Measurements from ENCODE around the gene RNU5D-1. TPM values are rescaled to one million over a fixed set of nuclear protein-coding genes. Genes with fewer than 3 reads are reported as not detected.
A peak's percentile ranks its signal among the peaks of the same experiment; 100 is the strongest.
"Not testable (repeated sequence)": the region's sequence is repeated elsewhere in the genome, so short reads cannot be mapped to it uniquely, and the experiment has no call there.

Gene RNU5D-1
- total and polyA plus RNA-seq, 12 donors, result not detected

GRCh38 chr1:44739307-44740178, 8.6 kb upstream of the RNU5D-1 start, which contains the start of gene KIF2C:
Gene KIF2C, plus strand, starts transcription at chr1:44739837. Its CDS starts 96 bp downstream, at chr1:44739933.
- Histone ChIP-seq H3K27ac (peak within 1 kb of the TSS in 4 of 5 donors; percentile 61 to 92 (median 89)), H3K27me3 (no peaks in the 10 kb centered on the region), H3K4me1 (replicated peaks in 1 of 2) (peaks cover 6 to 11% of the 10 kb centered on the region in 2 donors), H3K9me3 (replicated peaks in 1 of 3) (no peaks in the 10 kb centered on the region), H3K36me3 (replicated peaks in 1 of 2) (no peaks in the 10 kb centered on the region), H3K4me3 (peak within 1 kb of the TSS in 3 of 4 donors; percentile 1 to 69 (median 33))
- intact Hi-C loops (cut with DNase I), result loop anchor here (5.0 to 10.0 kb wide), 2 partner anchors 38 to 45 kb away; partner anchors contain the start of genes BEST4 (in 1 of the 2) and RPS8 (in 1 of the 2)
- 1% methylated on average over 17 to 57 of the region's 57 CpGs for WGBS, 4 donors
- peak; percentile 95 to 98 (median 97) for DNase-seq
- TF ChIP-seq POLR2A (IDR thresholded peaks at IDR 0.05) (peak in 1 of 2 donors; percentile 74), CTCF (IDR thresholded peaks at IDR 0.05) (peak in 1 of 6 experiments; percentile 19)

DNA sequence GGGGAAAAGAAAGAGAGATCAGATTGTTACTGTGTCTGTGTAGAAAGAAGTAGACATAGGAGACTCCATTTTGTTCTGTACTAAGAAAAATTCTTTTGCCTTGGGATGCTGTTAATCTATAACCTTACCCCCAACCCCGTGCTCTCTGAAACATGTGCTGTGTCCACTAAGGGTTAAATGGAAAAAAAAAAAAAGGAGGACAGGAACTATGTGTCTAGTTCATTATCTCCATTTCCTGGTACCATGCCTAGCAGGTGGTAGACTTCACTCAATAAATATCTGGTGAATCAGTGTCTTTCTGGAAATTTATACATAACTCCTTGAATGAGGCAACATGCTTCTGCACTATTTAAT, 8.0 kb upstream of the RNU5D-1 start:
- Histone ChIP-seq H3K27ac (peak overlapping the region in 4 of 5 donors; percentile 61 to 92 (median 89)), H3K4me3 (peak overlapping the region in 2 of 4 donors; percentile 33 to 69), H3K4me1 (replicated peaks in 1 of 2) (peaks cover 6 to 11% of the 10 kb centered on the region in 2 donors)
- not testable (repeated sequence) for H3K36me3 ChIP-seq (replicated peaks in 1 of 2); H3K27me3 ChIP-seq; DNase-seq; H3K9me3 ChIP-seq (replicated peaks in 1 of 3)
- WGBS, 4 donors, result 67 to 91% (median 83%) methylated on average over 1 of the region's 1 CpG
- intact Hi-C loops (cut with DNase I), result loop anchor here in 1 of 2 donors (10.0 kb wide), 1 partner anchor 46 kb away; the partner anchor contains the start of gene BEST4

GRCh38 chr1:44735992-44736391, 5.0 kb upstream of the RNU5D-1 start:
- no peak for DNase-seq
- Histone ChIP-seq H3K36me3 (replicated peaks in 1 of 2) (no peaks in the 10 kb centered on the region), H3K27ac (no peak overlapping the region), H3K9me3 (replicated peaks in 1 of 3) (no peaks in the 10 kb centered on the region), H3K27me3 (no peaks in the 10 kb centered on the region), H3K4me1 (replicated peaks in 1 of 2) (peaks cover 6 to 13% of the 10 kb centered on the region in 2 donors), H3K4me3 (no peak overlapping the region)
- TF ChIP-seq POLR2A (IDR thresholded peaks at IDR 0.05), result no peak
- WGBS, 4 donors, result 92 to 100% (median 97%) methylated on average over 1 of the region's 1 CpG
- intact Hi-C loops (cut with DNase I), result loop anchor here in 1 of 2 donors (10.0 kb wide), 1 partner anchor 49 kb away; the partner anchor contains the start of gene BEST4

DNA sequence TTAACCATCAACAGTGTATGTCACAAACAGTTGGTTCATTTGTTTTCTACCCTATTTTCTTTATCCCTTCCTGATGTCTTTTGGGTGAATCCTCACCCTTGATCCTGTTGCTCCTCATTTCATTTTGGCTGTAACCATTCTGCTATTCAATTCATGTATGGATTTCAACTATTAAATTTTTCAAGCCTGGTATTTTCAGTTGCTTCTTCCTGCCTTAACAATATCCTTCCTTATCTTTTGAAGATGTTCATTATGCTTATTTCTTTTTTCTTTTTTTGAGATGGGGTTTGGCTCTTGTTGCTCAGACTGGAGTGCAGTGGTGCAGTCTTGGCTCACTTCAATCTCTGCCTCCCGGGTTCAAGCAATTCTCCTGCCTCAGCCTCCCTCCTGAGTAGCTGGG, 2.8 kb upstream of the RNU5D-1 start:
- intact Hi-C loops (cut with DNase I), result loop anchor here in 1 of 2 donors (10.0 kb wide), 1 partner anchor 51 kb away; the partner anchor contains the start of gene BEST4
- H3K9me3 ChIP-seq (replicated peaks in 1 of 3), result no peaks in the 10 kb centered on the region
- no peak overlapping the region for H3K4me3 ChIP-seq
- H3K4me1 ChIP-seq (replicated peaks in 1 of 2), result peaks cover 0 to 14% of the 10 kb centered on the region in 2 donors
- DNase-seq, result no peak
- H3K27ac ChIP-seq, result no peak overlapping the region
- no peaks in the 10 kb centered on the region for H3K27me3 ChIP-seq
- H3K36me3 ChIP-seq (replicated peaks in 1 of 2), result no peaks in the 10 kb centered on the region
- WGBS, 4 donors, result 67 to 90% (median 81%) methylated on average over 1 of the region's 1 CpG
- TF ChIP-seq POLR2A (IDR thresholded peaks at IDR 0.05) (no peak), CTCF (IDR thresholded peaks at IDR 0.05) (no peak)

GRCh38 chr1:44733365-44733764, 2.4 kb upstream of the RNU5D-1 start:
- no peaks in the 10 kb centered on the region for H3K27me3 ChIP-seq
- peak overlapping the region in 1 of 5 donors; percentile 32 for H3K27ac ChIP-seq
- WGBS, 4 donors, result 53 to 80% (median 61%) methylated on average over 1 of the region's 1 CpG
- no peaks in the 10 kb centered on the region for H3K9me3 ChIP-seq (replicated peaks in 1 of 3)
- intact Hi-C loops (cut with DNase I), result loop anchor here in 1 of 2 donors (10.0 kb wide), 1 partner anchor 51 kb away; the partner anchor contains the start of gene BEST4
- H3K4me3 ChIP-seq, result no peak overlapping the region
- H3K36me3 ChIP-seq (replicated peaks in 1 of 2), result no peaks in the 10 kb centered on the region
- H3K4me1 ChIP-seq (replicated peaks in 1 of 2), result peaks cover 0 to 14% of the 10 kb centered on the region in 2 donors
- peak in 2 of 7 donors; percentile 22 to 28 for DNase-seq
- TF ChIP-seq CTCF (IDR thresholded peaks at IDR 0.05), result no peak
- TF ChIP-seq POLR2A (IDR thresholded peaks at IDR 0.05), result no peak

Data from adrenal gland (tissue), 12 donors.